GM19043 (cell line): ENCODE data around the gene MORN3.
"Not testable (repeated sequence)": the region's sequence is repeated elsewhere in the genome, so short reads cannot be mapped to it uniquely, and the experiment has no call there.

Experiments
- ATAC-seq: cut with Tn5 transposase; IDR thresholded peaks from one replicate; pipeline ENCODE4 v1.9.1; 2021; ENCODE audit warnings: low read depth; ENCODE audit not compliant: unreplicated experiment

Gene MORN3

DNA sequence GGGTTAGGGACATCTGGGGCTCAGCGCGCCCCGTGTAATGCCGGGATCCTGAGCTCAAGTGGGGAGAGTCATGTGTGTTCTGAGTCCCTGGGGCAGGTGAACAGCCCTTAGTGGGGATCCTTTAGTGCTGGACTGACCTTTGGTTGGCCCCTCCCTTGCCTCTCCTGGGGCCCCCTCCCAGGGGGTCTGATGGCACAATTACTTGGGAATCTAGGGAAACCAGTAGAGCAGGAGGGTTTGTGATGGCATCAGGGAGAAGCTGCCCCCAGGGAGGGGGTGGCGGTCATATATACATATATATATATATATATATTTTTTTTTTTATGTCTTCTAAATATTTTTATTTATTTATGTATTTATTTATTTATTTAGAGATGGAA lies at the start of gene MORN3:
Gene MORN3, minus strand, starts transcription at position 134 of the 380 bp plus-strand sequence. CDS start 171 bp downstream, outside the sequence.
- no peak for ATAC-seq

DNA sequence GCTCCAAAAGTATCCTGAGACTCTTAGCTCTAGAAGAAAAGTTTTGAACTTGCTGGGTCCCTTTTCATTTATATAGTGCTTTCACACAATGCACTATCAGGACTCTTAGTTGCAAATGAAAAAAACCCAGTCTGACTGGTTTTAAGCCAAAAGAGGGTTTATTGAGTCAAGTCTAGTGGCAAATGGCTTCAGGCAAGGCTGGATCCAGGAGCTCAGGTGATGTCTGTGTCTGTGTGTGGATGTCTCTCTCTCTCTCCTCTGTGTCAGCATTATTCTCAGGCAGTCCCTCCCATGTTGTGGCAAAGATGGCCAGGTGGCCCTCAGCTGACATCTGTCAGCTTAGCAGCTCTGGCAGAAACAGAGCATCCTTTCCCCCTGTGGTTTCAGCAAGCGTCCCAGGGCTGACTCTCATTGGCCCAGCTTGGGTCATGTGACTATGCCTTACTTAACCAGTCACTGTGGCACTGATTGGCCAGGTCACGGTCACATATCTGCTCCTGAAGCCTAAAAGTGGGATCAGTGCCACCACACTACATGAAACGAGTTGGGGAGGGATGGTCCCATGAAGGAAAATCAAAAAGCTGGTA lies 49.3 kb upstream of the MORN3 start:
- no peak for ATAC-seq

DNA sequence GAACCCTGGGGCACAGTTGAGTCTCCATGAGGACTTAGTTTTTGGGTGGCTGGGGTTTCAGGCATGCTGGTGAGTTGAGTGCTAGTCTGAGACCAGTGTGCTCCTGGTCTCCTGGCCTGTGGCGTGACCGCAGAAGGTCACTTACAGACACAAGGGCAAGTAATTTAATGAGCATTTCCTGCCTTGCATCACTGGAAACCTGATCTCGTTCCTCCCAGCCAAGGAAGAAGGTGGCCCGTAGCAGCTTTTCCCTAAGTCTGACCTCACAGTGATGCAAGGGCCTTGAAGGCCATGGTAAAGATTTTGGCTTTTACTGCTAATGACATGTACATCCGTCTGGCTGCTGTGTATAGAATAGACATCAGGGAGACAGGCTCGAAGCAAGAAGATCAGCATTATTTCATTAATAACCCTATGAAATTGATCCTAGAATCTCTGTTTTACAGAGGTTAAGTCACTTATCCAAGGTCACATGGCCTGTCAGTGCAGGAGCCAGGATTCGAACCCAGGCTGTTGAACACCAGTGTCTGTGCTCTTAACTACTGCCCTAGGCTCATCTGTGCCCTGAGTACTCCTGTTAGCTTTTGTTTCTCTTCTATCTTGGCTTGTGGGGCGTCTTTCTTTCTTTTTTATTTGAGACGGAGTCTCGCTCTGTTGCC lies 47.7 kb upstream of the MORN3 start:
- ATAC-seq: no peak

DNA sequence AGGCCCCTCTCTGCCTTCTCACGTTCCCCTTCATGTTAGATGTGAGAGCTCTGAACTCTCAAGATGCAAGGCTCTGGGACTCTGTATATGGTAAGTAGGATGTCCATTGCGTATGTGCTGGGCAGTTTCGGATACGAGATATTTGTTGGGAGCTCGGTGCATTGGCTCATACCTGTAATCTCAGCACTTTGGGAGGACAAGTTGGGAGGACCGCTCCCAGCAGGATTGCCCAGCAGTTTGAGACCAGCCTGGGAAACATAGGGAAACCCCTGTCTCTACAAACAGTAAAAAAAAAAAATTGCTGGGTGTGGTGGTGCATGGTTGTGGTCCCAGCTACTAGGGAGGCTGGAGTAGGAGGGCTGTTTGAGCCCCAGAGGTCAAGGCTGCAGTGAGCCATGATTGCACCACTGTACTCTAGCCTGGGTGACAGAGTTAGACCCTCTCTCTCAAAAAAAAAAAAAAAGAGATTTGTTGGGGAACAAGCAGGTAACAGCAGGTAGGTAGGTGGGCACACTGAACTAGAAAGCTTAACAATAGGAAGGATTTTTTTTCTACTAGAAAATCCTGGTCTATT lies 46.5 kb upstream of the MORN3 start:
- no peak for ATAC-seq

DNA sequence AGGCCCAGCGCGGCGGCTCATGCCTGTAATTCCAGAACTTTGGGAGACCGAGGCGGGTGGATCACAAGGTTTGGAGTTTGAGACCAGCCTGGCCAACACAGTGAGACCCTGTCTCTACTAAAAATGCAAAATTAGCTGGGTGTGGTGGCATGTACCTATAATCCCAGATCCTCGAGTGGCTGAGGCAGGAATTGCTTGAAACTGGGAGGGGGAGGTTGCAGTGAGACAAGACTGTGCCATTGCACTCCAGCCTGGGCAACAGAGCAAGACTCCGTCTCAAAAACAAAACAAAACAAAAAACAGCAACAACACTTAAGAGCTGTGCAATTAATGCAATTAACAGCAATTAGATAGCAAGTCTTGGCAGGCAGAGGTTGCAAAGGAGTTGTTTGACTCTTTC lies 45.6 kb upstream of the MORN3 start:
- ATAC-seq: not testable (repeated sequence)

- no peak for ATAC-seq
Measured at GRCh38 chr12:121713793-121714192, 44.3 kb upstream of the MORN3 start.

DNA sequence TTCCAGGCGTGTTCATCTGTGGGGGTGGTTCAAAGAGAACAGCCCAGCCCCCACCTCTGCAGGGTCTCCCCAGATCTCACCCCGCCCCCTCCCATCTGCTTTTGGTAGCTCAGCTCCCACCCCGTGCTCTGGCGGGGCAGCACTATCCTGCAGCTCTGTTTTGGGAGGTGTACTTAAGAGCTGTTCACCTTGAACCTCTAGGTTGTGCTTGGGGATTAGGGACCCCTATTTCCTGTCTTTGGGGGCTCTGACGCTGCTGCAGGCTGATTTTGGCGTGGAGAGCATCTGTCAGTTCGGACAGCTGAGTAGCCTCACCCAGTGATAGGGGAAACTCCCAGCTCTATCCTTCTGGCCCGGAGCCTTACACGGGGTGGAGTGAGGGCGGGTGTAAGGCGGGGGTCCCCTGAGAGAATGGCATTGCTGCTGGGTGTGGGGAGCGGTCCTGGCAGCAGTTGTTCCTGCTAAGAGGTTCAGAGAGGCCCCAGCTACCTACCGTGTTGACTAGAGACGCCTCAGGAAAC lies 43.9 kb upstream of the MORN3 start:
- ATAC-seq: no peak

DNA sequence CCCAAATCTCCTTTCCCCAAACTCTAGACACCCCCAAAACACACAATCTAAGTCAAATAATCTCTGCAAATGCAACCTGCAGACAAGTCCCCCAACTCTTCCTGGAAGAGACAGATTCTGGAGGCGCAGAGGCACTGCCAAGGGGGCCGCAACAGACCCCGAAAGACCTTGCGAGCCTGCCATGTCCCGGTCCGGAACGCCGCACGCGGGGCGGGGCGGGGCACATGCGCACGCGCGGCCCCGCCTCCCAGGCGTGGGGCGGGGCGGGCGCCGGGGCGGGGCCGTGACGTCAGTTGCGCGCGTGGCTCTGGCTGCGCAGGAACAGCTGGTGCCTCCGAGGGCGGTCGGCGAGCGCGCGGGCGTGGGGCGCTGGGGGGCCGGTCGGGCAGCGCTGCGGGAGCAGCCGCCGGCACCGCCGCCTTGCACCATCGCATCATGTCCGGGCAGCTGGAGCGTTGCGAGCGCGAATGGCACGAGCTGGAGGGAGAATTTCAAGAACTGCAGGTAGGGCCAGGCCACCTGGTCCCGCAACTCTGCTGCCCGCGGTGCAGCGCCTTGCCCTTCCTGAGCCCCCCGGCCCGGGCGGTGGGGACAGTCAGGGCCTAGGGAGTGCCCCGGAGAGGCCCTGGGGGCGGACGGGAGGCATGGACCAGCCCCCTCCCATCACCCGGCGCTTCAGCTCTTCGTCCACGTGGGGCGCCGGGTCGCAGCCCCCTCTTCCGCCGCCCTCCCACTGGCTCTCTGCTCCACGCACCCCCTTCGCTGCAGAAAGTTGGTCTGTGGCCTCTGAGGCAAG lies 43.2 kb upstream of the MORN3 start, which contains the start of gene TMEM120B:
Gene TMEM120B, plus strand, starts transcription at position 292 of the 796 bp plus-strand sequence. Its CDS starts 144 bp downstream, at position 436.
- peak; percentile 70 for ATAC-seq

- peak; percentile 22 for ATAC-seq
Measured at GRCh38 chr12:121712190-121712460, 42.7 kb upstream of the MORN3 start.

GRCh38 chr12:121711361-121712189 lies 42.1 kb upstream of the MORN3 start:
- no peak for ATAC-seq

- ATAC-seq: no peak
Measured at GRCh38 chr12:121709478-121709961, 40.1 kb upstream of the MORN3 start.

GRCh38 chr12:121709064-121709424 lies 39.6 kb upstream of the MORN3 start:
- not testable (repeated sequence) for ATAC-seq

DNA sequence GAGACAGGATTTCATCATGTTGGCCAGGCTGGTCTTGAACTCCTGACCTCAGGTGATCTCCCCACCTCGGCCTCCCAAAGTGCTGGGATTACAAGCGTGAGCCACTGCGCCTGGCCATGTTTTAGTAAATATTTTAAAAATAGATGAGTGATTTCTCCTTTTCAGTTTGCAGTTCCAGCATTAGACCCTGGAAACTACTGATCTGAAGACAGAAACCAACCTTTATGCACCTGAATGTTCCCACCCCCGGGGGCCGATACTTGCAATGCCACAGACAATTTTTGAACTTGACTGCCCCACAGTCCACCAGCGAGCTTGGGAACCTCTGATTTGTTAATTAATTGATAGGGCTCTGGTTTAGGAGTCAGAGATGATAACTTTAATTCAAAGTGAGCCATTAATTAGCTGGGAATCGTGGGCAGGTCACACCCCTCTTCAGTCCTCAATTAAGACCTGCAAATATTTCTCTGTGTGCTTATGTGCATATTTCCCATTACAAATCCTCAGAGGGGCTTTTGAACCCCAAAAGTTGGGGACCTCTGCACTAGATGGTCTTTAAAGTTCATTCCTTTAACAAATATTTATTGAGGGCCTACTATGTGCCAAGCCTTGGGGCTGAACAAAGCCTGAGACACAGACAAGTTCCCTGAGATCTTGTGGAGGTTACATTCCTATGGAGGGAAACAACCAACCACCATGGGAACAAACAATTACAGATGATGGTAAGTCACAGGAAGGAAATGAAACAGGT lies 39.0 kb upstream of the MORN3 start:
- ATAC-seq: no peak

DNA sequence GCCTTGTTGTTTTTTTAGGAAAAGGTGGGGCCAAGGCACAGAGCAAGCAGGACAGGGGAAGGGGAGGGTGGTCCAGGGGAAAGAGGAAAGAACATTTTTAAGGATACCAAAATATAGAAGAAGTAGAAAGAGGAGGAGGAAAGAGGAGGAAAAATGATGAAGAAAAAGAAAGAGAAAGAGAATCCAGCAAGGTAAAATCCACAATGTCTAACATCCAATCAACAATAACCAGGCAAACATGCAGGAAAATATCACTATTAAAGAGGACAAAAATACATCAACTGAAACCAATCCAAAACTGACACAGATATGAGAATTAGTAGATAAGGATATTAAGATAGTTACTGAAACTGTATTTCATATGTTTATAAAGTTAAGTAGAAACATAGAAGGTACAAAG lies 36.1 kb upstream of the MORN3 start:
- no peak for ATAC-seq

GRCh38 chr12:121702944-121703343 lies 33.5 kb upstream of the MORN3 start:
- ATAC-seq: no peak

GRCh38 chr12:121701667-121702277 lies 32.3 kb upstream of the MORN3 start:
- no peak for ATAC-seq

- not testable (repeated sequence) for ATAC-seq
Measured at GRCh38 chr12:121697861-121698260, 28.4 kb upstream of the MORN3 start.

- no peak for ATAC-seq
Measured at GRCh38 chr12:121697093-121697698, 27.7 kb upstream of the MORN3 start.
